ENCODE results near the gene PIP4K2A.

The PIP4K2A gene

GRCh38 chr10:22672319-22673090 is 41.9 kb downstream of the PIP4K2A start:
- Histone ChIP-seq H3K4me1 (ENCODE audit: insufficient read depth, low read length, poor library complexity, severe bottlenecking) (peaks cover 68% of the 10 kb centered on the region), H2AFZ (ENCODE audit: low read length) (no peak overlapping the region), H3K9me3 (ENCODE audit: insufficient read depth, low read depth, low read length) (no peaks in the 10 kb centered on the region), H3K4me3 (ENCODE audit: low read length, poor library complexity, severe bottlenecking) (no peak overlapping the region), H4K20me1 (ENCODE audit: insufficient read depth, low read length, poor library complexity, severe bottlenecking) (peaks cover 39% of the 10 kb centered on the region), H3F3A (ENCODE audit: low read depth) (peaks cover 8% of the 10 kb centered on the region; the same call in 1 of the 2 replicates), H3K4me2 (ENCODE audit: low read depth, low read length, poor library complexity, severe bottlenecking) (peak overlapping the region; percentile 39), H3K9me2 (replicated peaks; ENCODE audit: low read depth, low read length) (no peaks in the 10 kb centered on the region), H3K9ac (ENCODE audit: low read depth, low read length, poor library complexity, severe bottlenecking) (no peak overlapping the region), H3K27me3 (ENCODE audit: insufficient read depth, low read length, poor library complexity, severe bottlenecking) (no peaks in the 10 kb centered on the region), H3K79me2 (ENCODE audit: insufficient read depth, low read length) (peaks cover 99% of the 10 kb centered on the region), H3K36me3 (ENCODE audit: insufficient read depth, low read length) (no peaks in the 10 kb centered on the region)
- no peak for TF ChIP-seq CTCF (conservative IDR thresholded peaks at IDR 0.05; ENCODE audit: low read length)
- TF ChIP-seq EZH2phosphoT487 (IDR thresholded peaks at IDR 0.05; ENCODE audit: borderline replicate concordance) = no peak

- no peak for TF ChIP-seq CTCF (conservative IDR thresholded peaks at IDR 0.05; ENCODE audit: low read length)
- no peak for TF ChIP-seq EZH2phosphoT487 (IDR thresholded peaks at IDR 0.05; ENCODE audit: borderline replicate concordance)
- no peaks in the 10 kb centered on the region for H3K36me3 ChIP-seq (ENCODE audit: insufficient read depth, low read length)
- no peaks in the 10 kb centered on the region for H3K9me3 ChIP-seq (ENCODE audit: insufficient read depth, low read depth, low read length)
- peaks cover 18% of the 10 kb centered on the region for H3F3A ChIP-seq (ENCODE audit: low read depth)
- H3K9me2 ChIP-seq (replicated peaks; ENCODE audit: low read depth, low read length) = no peaks in the 10 kb centered on the region
- H3K4me2 ChIP-seq (ENCODE audit: low read depth, low read length, poor library complexity, severe bottlenecking) = no peak overlapping the region
- no peak overlapping the region for H3K4me3 ChIP-seq (ENCODE audit: low read length, poor library complexity, severe bottlenecking)
- H3K27me3 ChIP-seq (ENCODE audit: insufficient read depth, low read length, poor library complexity, severe bottlenecking) = no peaks in the 10 kb centered on the region
- H3K79me2 ChIP-seq (ENCODE audit: insufficient read depth, low read length) = peaks cover 97% of the 10 kb centered on the region
- H4K20me1 ChIP-seq (ENCODE audit: insufficient read depth, low read length, poor library complexity, severe bottlenecking) = peaks cover 42% of the 10 kb centered on the region
- H3K9ac ChIP-seq (ENCODE audit: low read depth, low read length, poor library complexity, severe bottlenecking) = no peak overlapping the region
- peaks cover 66% of the 10 kb centered on the region for H3K4me1 ChIP-seq (ENCODE audit: insufficient read depth, low read length, poor library complexity, severe bottlenecking)
- no peak overlapping the region for H2AFZ ChIP-seq (ENCODE audit: low read length)
These were observed 43.6 kb downstream of the PIP4K2A start for GRCh38 chr10:22670788-22671187.

- no peak for TF ChIP-seq EZH2phosphoT487 (IDR thresholded peaks at IDR 0.05; ENCODE audit: borderline replicate concordance)
These were observed 45.1 kb downstream of the PIP4K2A start for GRCh38 chr10:22669163-22669711.

More at GRCh38 chr10:22669163-22669711, 45.1 kb downstream of the PIP4K2A start:
- no peaks in the 10 kb centered on the region for H3K36me3 ChIP-seq (ENCODE audit: insufficient read depth, low read length)
- H3K9me3 ChIP-seq (ENCODE audit: insufficient read depth, low read depth, low read length) = no peaks in the 10 kb centered on the region
- no peak overlapping the region for H3K4me3 ChIP-seq (ENCODE audit: low read length, poor library complexity, severe bottlenecking)
- no peaks in the 10 kb centered on the region for H3K27me3 ChIP-seq (ENCODE audit: insufficient read depth, low read length, poor library complexity, severe bottlenecking)
- H4K20me1 ChIP-seq (ENCODE audit: insufficient read depth, low read length, poor library complexity, severe bottlenecking) = peaks cover 54% of the 10 kb centered on the region
- H3K4me1 ChIP-seq (ENCODE audit: insufficient read depth, low read length, poor library complexity, severe bottlenecking) = peaks cover 74% of the 10 kb centered on the region
- no peak overlapping the region for H2AFZ ChIP-seq (ENCODE audit: low read length)
- H3K9ac ChIP-seq (ENCODE audit: low read depth, low read length, poor library complexity, severe bottlenecking) = peak overlapping the region; percentile 18
- peak overlapping the region; percentile 5 for H3K4me2 ChIP-seq (ENCODE audit: low read depth, low read length, poor library complexity, severe bottlenecking)
- H3K9me2 ChIP-seq (replicated peaks; ENCODE audit: low read depth, low read length) = no peaks in the 10 kb centered on the region
- H3F3A ChIP-seq (ENCODE audit: low read depth) = peaks cover 18% of the 10 kb centered on the region
- peaks cover 97% of the 10 kb centered on the region for H3K79me2 ChIP-seq (ENCODE audit: insufficient read depth, low read length)

All from Loucy (cell line).